Renal pelvis (tissue), 4 donors: ENCODE measurements around the gene PAFAH2. TPM values are rescaled to one million over a fixed set of nuclear protein-coding genes. Genes with fewer than 3 reads are reported as not detected.
A peak's percentile ranks its signal among the peaks of the same experiment; 100 is the strongest.
"Not testable (repeated sequence)": the region's sequence is repeated elsewhere in the genome, so short reads cannot be mapped to it uniquely, and the experiment has no call there.

Experiments used
- DNase-seq: peaks from one replicate; pipeline ENCODE4 v3.0.0-alpha.2; 2013
- polyA plus RNA-seq, 3 donors: library from polyadenylated mRNA; unstranded; fragments of 120-200 nt; gene quantifications; one replicate each; pipeline ENCODE4 v1.2.1, GENCODE V29; 2013; ENCODE audit not compliant: insufficient read length in 3 of 3

The PAFAH2 gene
- polyA plus RNA-seq, 3 donors = 16.5 to 24.0 (median 19.1) TPM

DNA sequence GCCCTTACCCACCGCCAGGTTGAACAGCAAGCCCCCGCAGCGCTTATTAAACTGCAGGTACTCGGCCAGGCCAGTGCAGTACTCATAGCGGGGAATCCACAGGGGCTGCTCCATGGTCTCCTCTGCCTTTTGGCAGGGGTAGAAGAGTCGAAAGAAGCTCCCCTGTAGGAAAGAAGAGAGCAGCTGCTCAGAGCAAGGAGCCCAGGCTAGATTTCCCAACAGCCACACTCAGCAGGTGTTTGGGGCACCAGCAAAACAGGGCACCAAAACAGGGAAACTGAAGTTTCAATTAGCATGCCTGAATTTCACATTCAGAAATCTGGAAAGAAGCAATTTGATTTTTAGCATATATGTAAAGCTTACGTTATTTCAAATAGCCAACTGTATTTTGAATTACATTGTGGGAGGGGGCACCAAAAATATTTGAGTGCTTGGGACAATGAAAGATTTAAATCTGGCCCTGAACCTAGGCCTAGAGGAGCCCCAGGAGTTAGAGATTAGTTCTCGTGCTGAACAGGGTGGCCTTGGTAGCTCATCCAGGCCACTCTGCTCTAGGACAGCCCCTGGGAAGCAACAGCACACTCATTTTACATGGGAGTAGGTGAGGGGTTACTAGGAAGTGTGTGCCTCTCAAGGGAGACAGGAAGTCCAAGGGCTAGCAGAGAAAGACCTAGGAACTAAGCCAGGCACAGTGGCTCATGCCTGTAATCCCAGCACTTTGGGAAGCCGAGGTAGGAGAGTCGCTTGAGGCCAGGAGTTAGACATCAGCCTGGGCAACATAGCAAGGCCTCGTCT, 8.2 kb downstream of the PAFAH2 start:
- no peak for DNase-seq

DNA sequence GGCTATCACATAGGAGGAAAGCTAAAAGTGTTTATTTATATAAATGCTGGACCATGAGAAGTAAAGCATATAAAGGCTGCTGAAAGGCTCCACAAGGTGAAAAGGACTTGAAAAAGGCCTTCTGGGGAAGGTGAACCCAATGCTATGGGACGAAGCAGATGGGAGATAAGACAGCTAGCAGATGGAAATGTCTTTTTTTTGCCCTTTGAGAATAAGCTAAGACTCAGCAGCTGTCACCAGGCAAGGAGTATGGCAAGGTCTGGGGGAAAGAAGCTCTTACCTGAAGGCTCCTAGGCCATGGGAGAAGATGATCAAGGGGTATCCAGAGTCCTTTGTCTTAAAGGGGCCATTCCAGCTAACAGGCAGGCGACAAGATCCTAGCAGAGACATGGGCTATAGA, 9.9 kb downstream of the PAFAH2 start:
- no peak for DNase-seq

DNA sequence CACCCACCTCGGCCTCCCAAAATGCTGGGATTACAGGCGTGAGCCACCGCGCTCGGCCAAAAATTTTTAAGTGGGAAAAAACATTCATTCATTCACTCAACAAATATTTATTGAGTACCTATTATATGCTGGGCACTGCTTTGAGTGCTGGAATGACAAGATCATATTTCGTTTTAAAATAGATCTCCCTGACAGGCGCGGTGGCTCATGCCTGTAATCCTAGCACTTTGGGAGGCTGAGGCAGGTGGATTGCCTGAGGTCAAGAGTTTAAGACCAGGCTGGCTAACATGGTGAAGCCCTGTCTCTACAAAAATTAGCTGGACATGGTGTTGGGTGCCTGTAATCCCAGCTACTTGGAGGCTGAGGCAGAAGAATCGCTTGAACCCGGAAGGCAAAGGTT, 11.1 kb downstream of the PAFAH2 start:
- DNase-seq = not testable (repeated sequence)

DNA sequence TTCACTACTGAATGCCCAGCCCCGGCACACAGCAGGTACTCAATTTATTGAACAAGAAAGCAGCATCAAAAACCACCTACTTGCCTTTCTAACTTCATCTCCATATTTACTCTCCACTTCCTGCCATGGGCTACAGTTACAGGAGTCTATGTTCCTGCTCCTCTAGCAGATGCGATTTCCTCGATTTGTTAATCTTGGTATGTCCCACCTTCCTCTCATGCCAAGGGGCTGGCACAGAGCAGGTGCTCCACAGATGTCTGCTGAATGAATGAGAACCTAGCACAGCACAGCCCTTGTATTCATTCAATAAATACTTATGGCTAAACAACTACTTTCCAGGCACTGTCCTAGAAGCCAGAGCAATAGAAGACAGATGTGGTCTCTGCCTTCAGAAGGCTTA, 12.2 kb downstream of the PAFAH2 start:
- DNase-seq = no peak

GRCh38 chr1:25985171-25985570, 12.7 kb downstream of the PAFAH2 start:
- DNase-seq = no peak

DNA sequence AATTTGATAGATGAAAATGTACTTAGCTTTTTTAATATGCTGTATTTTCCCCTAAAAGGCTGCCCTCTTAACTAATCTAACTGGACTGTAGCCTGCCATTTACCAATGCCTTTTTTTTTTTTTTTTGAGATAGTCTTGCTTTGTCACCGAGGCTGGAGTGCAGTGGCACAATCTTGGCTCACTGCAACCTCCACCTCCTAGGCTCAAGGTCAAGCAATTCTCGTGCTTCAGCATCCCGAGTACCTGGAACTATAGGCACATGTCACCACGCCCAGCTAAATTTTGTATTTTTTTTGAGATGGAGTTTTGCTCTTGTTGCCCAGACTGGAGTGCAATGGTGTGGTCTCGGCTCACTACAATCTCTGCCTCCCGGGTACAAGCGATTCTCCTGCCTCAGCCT, 18.7 kb downstream of the PAFAH2 start:
- DNase-seq = no peak

DNA sequence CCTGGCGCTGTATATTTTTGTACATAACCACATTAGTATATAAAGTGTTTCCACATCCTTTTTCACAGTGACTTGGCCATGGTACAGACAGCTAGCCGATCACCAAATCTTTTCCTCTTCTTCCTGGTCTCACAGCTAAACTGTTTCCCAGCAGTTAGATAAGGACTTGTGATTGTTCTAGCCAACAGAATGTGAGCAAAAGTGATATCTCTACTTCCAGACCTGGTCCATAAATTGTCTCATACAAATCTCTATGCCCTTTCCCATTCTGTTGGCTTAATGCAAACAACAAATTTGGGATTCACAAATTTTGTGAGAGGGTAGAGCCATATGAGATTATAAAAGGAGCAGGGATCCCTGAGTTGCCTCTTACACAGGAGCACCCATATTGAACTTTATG, 19.5 kb downstream of the PAFAH2 start:
- no peak for DNase-seq

DNA sequence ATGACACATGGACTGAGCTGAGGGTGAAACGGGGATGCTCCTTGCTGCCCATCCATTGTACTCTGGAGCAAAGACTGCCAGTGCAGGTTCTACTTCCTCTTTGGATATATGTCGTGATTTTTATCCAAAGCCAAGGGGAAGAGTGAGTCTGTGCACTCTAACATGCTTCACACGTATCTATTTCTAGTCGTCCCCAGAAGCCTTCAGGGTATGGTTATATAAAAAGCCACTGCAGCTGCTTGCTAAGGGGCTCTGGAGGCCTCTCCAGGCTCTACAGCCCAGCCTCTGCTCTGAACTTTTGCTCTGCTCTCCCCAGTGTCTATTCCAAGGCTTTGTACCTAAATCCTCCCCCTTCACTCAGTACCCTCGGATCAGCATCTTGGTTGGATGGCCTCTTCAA, 20.1 kb downstream of the PAFAH2 start:
- no peak for DNase-seq

DNA sequence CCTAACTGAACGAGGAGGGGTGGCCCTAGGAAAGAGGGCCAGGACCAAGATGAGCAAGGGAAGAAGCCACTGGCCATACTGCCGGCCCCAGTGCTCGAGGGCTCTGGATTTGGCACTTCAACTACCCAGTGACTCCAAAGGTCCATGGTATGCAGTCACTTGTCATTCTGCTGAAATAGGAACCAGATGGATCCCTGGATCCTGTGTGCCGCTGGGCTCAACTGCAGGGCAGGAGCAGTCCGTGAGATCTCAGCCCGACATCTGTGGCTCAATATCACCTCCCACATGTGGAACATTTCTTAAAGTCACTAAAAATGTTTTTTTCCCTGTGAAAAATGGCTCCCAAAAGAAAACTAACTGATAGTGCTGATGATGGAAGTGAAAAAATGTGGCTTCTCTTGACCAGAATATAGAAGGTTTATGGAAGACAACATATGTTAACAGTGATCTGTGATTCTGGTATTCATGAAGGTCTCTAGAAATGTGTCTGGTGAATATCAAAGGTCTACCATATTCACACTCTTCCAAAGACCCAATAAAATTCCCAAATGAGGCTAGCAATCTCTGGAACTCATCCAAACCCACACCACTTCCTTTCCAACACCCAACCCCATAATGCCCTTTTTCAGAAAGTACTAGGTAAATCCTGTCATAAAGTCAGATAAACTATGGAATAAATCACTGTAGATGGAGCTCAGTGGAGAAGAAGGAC, 24.1 kb downstream of the PAFAH2 start:
- no peak for DNase-seq

DNA sequence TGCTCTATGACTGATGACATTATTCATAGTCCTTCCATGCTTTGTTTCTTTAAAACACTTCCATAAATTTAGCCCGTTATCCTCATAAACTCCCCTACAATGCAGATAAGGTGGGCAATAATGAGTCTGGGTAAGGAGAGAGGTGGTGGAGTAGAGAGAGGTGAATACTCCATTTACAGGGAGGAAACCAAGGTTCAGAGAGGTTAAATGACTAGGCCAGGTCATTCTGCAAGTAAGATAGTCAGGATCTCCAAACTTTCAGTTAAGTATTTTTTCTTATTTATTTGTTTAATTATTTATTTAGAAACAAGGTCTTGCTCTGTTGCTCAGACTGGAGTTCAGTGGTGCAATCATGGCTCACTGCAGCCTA, 26.1 kb downstream of the PAFAH2 start:
- no peak for DNase-seq

GRCh38 chr1:25971066-25971810, 26.6 kb downstream of the PAFAH2 start:
- no peak for DNase-seq

DNA sequence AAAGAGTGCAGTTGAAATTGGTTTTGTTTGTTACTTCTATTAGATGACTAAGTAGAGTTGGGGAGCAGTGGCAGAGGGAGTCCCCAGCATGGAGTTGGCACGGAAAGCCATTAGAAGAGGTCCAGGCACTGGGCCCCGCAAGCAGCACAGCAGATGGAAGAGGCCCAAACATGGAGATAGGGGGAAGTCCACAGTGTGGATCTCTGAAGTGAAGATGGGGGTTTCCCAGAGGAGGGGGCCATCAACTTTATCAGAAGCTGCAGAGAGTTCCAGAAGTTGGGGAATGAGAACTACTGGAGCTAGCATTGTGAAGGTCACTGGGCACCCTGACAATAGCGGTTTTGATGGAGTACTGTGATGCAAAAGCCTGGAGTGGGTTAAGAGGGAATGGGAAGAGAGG, 30.6 kb downstream of the PAFAH2 start:
- DNase-seq = no peak

- no peak for DNase-seq
These were observed 38.3 kb downstream of the PAFAH2 start for GRCh38 chr1:25959611-25960010.

GRCh38 chr1:25958465-25958864, 39.4 kb downstream of the PAFAH2 start:
- DNase-seq = no peak

DNA sequence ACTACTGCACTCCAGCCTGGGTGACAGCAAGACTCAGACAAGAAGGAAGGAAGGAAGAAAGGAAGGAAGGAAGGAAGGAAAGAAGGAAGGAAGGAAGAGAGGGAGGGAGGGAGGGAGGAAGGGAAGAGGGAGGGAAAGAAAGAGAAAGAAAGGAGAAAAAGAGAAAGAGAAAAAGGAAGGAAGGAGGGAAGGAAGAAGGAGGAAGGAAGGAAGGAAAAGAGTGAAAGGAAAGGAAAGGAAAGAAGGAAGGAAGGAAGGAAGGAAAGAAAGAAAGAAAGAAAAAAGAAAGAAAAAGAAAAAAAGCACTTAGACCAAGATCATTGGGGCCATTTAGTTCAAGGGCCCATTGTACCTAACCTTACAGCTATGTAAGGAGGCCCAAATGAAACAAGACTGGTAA, 42.3 kb downstream of the PAFAH2 start:
- DNase-seq = no peak

GRCh38 chr1:25954282-25954938, 43.5 kb downstream of the PAFAH2 start:
- no peak for DNase-seq

DNA sequence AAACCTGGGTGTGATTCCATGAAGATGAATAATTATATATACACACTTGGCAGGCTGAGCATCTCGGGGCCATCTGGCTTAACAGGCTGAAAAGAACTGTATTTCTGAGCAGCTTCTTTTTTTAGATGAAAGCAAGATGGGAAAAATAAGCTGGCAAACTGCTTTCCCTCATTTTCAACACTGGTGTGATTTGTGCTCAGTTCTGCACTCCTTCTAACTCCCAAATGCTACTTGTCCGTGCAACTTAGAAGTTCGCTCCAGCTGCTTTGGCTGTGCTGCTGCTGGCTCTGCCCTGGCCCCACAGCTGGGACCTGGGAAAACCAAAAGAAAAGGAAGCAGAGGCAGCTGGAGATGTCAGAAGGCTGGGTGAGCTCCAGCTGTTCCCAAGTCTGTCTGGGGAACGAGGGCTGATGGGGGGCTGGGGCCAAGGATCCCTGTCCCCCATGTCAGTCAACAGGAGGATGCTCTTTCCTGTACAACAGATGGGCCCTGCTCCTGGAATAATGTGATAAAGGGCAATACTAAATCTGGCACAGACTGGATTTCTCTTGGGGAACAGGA, 44.9 kb downstream of the PAFAH2 start:
- DNase-seq = peak; percentile 74

DNA sequence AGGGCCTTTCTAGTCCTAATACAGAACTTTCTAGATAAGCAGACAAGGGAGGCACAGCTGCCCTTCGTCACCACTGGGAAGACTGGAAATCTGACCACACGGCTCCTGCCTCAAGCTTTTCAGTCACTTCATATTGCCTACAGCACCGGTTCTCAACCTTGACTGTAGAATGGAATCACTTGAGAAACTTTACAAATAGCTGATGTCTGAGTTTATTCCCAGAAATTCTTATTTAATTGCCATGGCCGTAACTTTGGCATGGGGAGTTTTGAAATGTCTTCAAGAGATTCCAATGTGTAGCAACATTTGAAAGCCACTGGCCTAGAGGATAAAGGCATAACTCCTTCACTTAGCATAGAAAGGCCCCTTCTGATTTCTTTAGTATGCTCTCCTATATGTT, 49.2 kb downstream of the PAFAH2 start:
- DNase-seq = no peak

DNA sequence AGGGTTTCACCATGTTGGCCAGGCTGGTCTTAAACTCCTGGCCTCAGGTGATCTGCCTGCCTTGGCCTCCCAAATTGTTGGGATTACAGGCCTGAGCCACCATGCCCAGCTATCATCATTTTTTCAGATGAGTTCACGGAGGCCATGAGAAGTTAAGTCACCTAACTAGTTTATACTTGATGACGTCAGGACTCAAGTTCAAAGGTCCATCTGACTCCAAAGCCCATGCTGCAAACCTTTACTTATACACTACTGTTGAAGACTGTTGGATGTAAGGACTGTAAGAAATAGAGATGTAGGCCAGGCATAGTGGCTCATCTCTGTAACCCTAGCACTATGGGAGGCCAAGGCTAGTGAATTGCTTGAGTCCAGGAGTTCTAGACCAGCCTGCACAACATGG, 50.8 kb downstream of the PAFAH2 start:
- no peak for DNase-seq

DNA sequence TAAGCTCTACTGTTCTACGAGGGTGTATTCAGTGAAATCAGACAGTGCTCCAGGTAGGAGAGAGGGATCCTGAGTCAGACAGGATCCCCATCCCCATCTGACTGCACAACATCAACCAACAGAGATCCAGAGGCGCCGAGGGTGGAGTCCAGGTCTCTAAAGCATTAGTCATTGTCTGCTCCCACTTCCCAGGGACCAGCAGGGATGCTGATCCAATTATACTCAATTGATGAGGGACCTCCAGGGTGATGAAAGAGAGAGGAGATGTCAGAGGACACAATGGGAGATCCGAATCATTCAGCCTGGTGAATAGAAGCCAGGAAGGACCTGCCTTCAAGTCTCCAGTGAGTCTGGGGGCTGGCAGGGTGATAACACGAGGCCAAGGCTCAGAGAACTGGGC, 52.1 kb downstream of the PAFAH2 start:
- no peak for DNase-seq

GRCh38 chr1:25944986-25945385, 52.9 kb downstream of the PAFAH2 start:
- no peak for DNase-seq

- not testable (repeated sequence) for DNase-seq
These were observed 54.4 kb downstream of the PAFAH2 start for GRCh38 chr1:25943511-25943910.
